BLaER1 (cell line): ENCODE results near the gene ERH.

ENCODE experiments used
- H3K27ac ChIP-seq: shearing (Covaris generic); formaldehyde crosslinking; 2 replicates; pipeline ENCODE4 v1.8.1; 2022
- H3K27me3 ChIP-seq: shearing (Covaris generic); formaldehyde crosslinking; 2 replicates; pipeline ENCODE4 v1.8.1; 2022
- H3K36me3 ChIP-seq: shearing (Covaris generic); formaldehyde crosslinking; 2 replicates; pipeline ENCODE4 v1.8.1; 2022
- H3K4me1 ChIP-seq: shearing (Covaris generic); formaldehyde crosslinking; 2 replicates; pipeline ENCODE4 v1.8.1; 2022
- H3K4me2 ChIP-seq: shearing (Covaris generic); formaldehyde crosslinking; 2 replicates; pipeline ENCODE4 v1.8.1; 2022
- H3K4me3 ChIP-seq: shearing (Covaris generic); formaldehyde crosslinking; 2 replicates; pipeline ENCODE4 v1.8.1; 2022
- H3K9ac ChIP-seq: shearing (Covaris generic); formaldehyde crosslinking; 2 replicates; pipeline ENCODE4 v1.8.1; 2022
- H3K9me3 ChIP-seq: shearing (Covaris generic); formaldehyde crosslinking; 2 replicates; pipeline ENCODE4 v1.8.1; 2022
- H4K20me1 ChIP-seq: shearing (Covaris generic); formaldehyde crosslinking; 2 replicates; pipeline ENCODE4 v1.8.1; 2022
- Cebpa-rat ChIP-seq: shearing (Covaris generic); IDR thresholded peaks from 2 replicates; pipeline ENCODE4 v1.8.1; 2022

Gene ERH

GRCh38 chr14:69398053-69398817 is at the start of gene ERH, which contains the start of gene SLC39A9:
Gene ERH (minus strand): TSS chr14:69398299. CDS start chr14:69398233, 66 bp downstream.
Gene SLC39A9 (plus strand): TSS chr14:69398692. CDS start chr14:69399370, 678 bp downstream.
- no peaks in the 10 kb centered on the region for H3K9me3 ChIP-seq
- peak within 1 kb of the TSS; percentile 98 for H3K27ac ChIP-seq
- peak within 1 kb of the TSS; percentile 99 for H3K9ac ChIP-seq
- H4K20me1 ChIP-seq = peaks cover 63% of the 10 kb centered on the region
- peaks cover 36% of the 10 kb centered on the region for H3K36me3 ChIP-seq
- peak within 1 kb of the TSS; percentile 94 for H3K4me2 ChIP-seq
- no peak for TF ChIP-seq Cebpa-rat
- H3K4me1 ChIP-seq = peaks cover 63% of the 10 kb centered on the region
- H3K4me3 ChIP-seq = peak within 1 kb of the TSS; percentile 86
- H3K27me3 ChIP-seq = no peaks in the 10 kb centered on the region

GRCh38 chr14:69443296-69443805 is 45.3 kb upstream of the ERH start:
- H3K27ac ChIP-seq = peak overlapping the region; percentile 97; the same call in 1 of the 2 replicates
- no peak for TF ChIP-seq Cebpa-rat
- no peak overlapping the region for H3K4me3 ChIP-seq

DNA sequence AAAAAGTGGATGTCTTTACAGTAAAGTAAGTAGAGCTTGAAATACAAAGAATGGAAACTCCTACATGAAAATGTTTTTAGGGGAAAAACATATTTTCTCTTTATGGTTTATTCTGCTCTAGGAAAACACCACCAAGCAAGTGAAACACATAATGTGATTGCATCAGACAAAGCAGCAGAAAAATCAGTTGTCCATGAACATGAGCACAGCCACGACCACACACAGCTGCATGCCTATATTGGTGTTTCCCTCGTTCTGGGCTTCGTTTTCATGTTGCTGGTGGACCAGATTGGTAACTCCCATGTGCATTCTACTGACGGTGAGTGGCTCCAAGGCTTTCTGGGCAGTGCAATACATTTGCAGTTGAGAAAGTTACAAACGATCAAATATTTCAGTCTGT is 43.8 kb upstream of the ERH start:
- H3K4me2 ChIP-seq = peak overlapping the region; percentile 81
- peaks cover 56% of the 10 kb centered on the region for H3K36me3 ChIP-seq
- peak overlapping the region; percentile 97 for H3K27ac ChIP-seq
- H3K4me1 ChIP-seq = peaks cover 37% of the 10 kb centered on the region
- peak; percentile 95 for TF ChIP-seq Cebpa-rat
- H3K9me3 ChIP-seq = peaks cover 21% of the 10 kb centered on the region
- H4K20me1 ChIP-seq = no peaks in the 10 kb centered on the region
- peak overlapping the region; percentile 80 for H3K9ac ChIP-seq
- H3K4me3 ChIP-seq = peak overlapping the region; percentile 48; the same call in 1 of the 2 replicates
- no peaks in the 10 kb centered on the region for H3K27me3 ChIP-seq

More at GRCh38 chr14:69443296-69443805, 45.3 kb upstream of the ERH start:
- no peaks in the 10 kb centered on the region for H4K20me1 ChIP-seq
- no peaks in the 10 kb centered on the region for H3K27me3 ChIP-seq
- no peak overlapping the region for H3K9ac ChIP-seq
- H3K4me1 ChIP-seq = peaks cover 37% of the 10 kb centered on the region
- peak overlapping the region; percentile 81 for H3K4me2 ChIP-seq
- H3K9me3 ChIP-seq = peaks cover 32% of the 10 kb centered on the region
- H3K36me3 ChIP-seq = peaks cover 70% of the 10 kb centered on the region

GRCh38 chr14:69439521-69440270 is 41.6 kb upstream of the ERH start:
- no peak overlapping the region for H3K4me2 ChIP-seq
- no peak overlapping the region for H3K9ac ChIP-seq
- H3K27ac ChIP-seq = 0 out of 2 replicates have a peak overlapping the region, but pooled peaks have one; percentile 97
- no peaks in the 10 kb centered on the region for H4K20me1 ChIP-seq
- peaks cover 37% of the 10 kb centered on the region for H3K4me1 ChIP-seq
- H3K27me3 ChIP-seq = no peaks in the 10 kb centered on the region
- no peak for TF ChIP-seq Cebpa-rat
- no peak overlapping the region for H3K4me3 ChIP-seq
- peaks cover 45% of the 10 kb centered on the region for H3K36me3 ChIP-seq
- peaks cover 29% of the 10 kb centered on the region for H3K9me3 ChIP-seq

DNA sequence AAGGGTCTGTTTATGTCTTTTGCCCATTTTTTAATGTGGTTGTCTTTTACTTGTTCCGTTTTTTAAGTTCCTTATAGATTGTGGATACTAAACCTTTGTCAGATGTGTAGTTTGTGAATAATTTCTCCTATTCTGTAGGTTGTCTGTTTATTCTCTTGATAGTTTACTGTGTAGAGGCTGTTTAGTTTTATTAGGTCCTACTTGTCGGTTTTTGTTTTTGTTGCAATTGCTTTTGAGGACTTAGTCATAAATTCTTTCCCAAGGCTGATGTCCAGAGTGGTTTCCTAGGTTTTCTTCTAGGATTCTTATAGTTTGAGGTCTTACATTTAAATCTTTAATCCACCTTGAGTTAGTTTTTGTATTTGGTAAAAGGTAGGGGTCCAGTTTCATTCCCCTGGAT is 34.3 kb upstream of the ERH start:
- Histone ChIP-seq H4K20me1 (no peaks in the 10 kb centered on the region), H3K9me3 (peaks cover 34% of the 10 kb centered on the region), H3K9ac (no peak overlapping the region), H3K4me2 (no peak overlapping the region), H3K27ac (no peak overlapping the region), H3K36me3 (peaks cover 45% of the 10 kb centered on the region), H3K27me3 (no peaks in the 10 kb centered on the region), H3K4me1 (no peaks in the 10 kb centered on the region), H3K4me3 (no peak overlapping the region)
- TF ChIP-seq Cebpa-rat = no peak

GRCh38 chr14:69430306-69430939 is 32.3 kb upstream of the ERH start:
- TF ChIP-seq Cebpa-rat = no peak
- Histone ChIP-seq H3K4me3 (no peak overlapping the region), H3K9ac (no peak overlapping the region), H3K4me1 (no peaks in the 10 kb centered on the region), H3K9me3 (peaks cover 22% of the 10 kb centered on the region), H4K20me1 (no peaks in the 10 kb centered on the region), H3K4me2 (no peak overlapping the region), H3K27me3 (no peaks in the 10 kb centered on the region), H3K36me3 (peaks cover 55% of the 10 kb centered on the region), H3K27ac (no peak overlapping the region)

- Histone ChIP-seq H4K20me1 (no peaks in the 10 kb centered on the region), H3K36me3 (peaks cover 62% of the 10 kb centered on the region), H3K27ac (no peak overlapping the region), H3K4me2 (no peak overlapping the region), H3K4me1 (no peaks in the 10 kb centered on the region), H3K9ac (no peak overlapping the region), H3K4me3 (no peak overlapping the region), H3K9me3 (peaks cover 21% of the 10 kb centered on the region), H3K27me3 (no peaks in the 10 kb centered on the region)
- TF ChIP-seq Cebpa-rat = no peak
These were observed 31.5 kb upstream of the ERH start for GRCh38 chr14:69429643-69430042.

- no peak for TF ChIP-seq Cebpa-rat
- H3K4me2 ChIP-seq = no peak overlapping the region
These were observed 30.3 kb upstream of the ERH start for GRCh38 chr14:69428289-69428998.

DNA sequence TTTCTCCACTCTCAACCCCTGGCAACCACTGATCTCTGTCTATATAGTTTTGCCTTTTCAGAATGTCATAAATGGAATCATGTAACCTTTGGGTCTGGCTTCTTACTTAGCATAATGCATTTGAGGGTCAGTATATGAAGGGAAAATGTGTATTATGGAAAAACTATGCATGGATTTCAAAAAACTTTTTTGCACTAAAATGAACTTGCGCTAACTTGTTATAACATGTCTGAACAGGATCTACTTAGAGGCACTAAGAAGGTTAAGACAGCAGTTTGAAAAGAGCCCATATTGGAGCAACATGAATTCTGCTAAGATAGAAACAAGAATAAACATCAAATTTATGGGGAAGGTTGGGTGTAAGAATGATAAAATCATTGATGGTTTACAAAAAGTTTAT is 29.5 kb upstream of the ERH start:
- Histone ChIP-seq H3K27me3 (no peaks in the 10 kb centered on the region), H3K4me1 (no peaks in the 10 kb centered on the region), H4K20me1 (0 out of 2 replicates have a peak, but pooled peaks cover 6% of the 10 kb centered on the region), H3K4me2 (no peak overlapping the region), H3K36me3 (peaks cover 74% of the 10 kb centered on the region), H3K27ac (no peak overlapping the region), H3K9ac (no peak overlapping the region), H3K9me3 (peaks cover 16% of the 10 kb centered on the region), H3K4me3 (no peak overlapping the region)
- TF ChIP-seq Cebpa-rat = no peak

More at GRCh38 chr14:69428289-69428998, 30.3 kb upstream of the ERH start:
- Histone ChIP-seq H3K4me1 (no peaks in the 10 kb centered on the region), H3K9me3 (peaks cover 21% of the 10 kb centered on the region), H4K20me1 (0 out of 2 replicates have a peak, but pooled peaks cover 4% of the 10 kb centered on the region), H3K27ac (no peak overlapping the region), H3K27me3 (no peaks in the 10 kb centered on the region), H3K9ac (no peak overlapping the region), H3K36me3 (peaks cover 73% of the 10 kb centered on the region), H3K4me3 (no peak overlapping the region)
